ENCODE measurements around the gene FLNB.

DNA sequence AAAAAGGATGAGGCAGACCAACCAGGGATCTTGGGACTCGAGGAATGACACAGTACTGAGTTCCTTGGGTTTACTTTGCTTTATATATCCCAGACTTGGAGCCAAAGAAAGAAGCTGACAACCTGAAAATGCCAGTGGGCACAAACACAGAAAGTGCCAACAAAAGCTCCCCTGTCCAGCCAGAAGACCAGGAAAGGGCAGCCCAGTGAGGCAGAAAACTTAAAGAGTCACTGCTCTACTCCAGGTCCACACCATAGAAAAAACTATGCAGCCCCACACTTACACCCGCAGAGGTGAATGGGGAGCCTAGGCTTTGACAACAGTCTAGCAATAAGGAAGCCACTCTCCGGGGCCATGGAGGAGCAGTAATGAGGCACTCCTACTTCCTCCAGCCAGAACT is 80.3 kb downstream of the FLNB start:
- TF ChIP-seq, protein P1, sequence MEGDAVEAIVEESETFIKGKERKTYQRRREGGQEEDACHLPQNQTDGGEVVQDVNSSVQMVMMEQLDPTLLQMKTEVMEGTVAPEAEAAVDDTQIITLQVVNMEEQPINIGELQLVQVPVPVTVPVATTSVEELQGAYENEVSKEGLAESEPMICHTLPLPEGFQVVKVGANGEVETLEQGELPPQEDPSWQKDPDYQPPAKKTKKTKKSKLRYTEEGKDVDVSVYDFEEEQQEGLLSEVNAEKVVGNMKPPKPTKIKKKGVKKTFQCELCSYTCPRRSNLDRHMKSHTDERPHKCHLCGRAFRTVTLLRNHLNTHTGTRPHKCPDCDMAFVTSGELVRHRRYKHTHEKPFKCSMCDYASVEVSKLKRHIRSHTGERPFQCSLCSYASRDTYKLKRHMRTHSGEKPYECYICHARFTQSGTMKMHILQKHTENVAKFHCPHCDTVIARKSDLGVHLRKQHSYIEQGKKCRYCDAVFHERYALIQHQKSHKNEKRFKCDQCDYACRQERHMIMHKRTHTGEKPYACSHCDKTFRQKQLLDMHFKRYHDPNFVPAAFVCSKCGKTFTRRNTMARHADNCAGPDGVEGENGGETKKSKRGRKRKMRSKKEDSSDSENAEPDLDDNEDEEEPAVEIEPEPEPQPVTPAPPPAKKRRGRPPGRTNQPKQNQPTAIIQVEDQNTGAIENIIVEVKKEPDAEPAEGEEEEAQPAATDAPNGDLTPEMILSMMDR (IDR thresholded peaks at IDR 0.05; ENCODE audit: insufficient read depth, low read depth, low read length), result no peak
- no peak for TF ChIP-seq EZH2 (IDR thresholded peaks at IDR 0.05; ENCODE audit: insufficient read depth, low read length)
